Tibial artery (tissue), 4 donors: ENCODE data around the gene FLOT1.
"Not testable (repeated sequence)": the region's sequence is repeated elsewhere in the genome, so short reads cannot be mapped to it uniquely, and the experiment has no call there.

ENCODE experiments used
- DNase-seq, 2 donors: peaks; one replicate each; pipeline ENCODE4 v3.0.0-alpha.2; 2019
- H3K27ac ChIP-seq, 2 donors: fragments of 200-600 bp; sonication (generic) in 1 of 2; 1 replicate in 1 of 2; 2 replicates in 1 of 2; pipeline ENCODE4 v1.5.1; 2018 to 2019; ENCODE audit warnings: mild to moderate bottlenecking in 1 of 2
- H3K27me3 ChIP-seq, 2 donors: fragments of 200-600 bp; sonication (generic) in 1 of 2; one replicate each; pipeline versions ENCODE4 v1.5.1 to v1.6.0; 2016 to 2019
- H3K36me3 ChIP-seq, 3 donors: fragments of 200-600 bp; sonication (generic) in 2 of 3; one replicate each; pipeline ENCODE4 v1.5.1; 2016 to 2019; ENCODE audit warnings: mild to moderate bottlenecking in 2 of 3
- H3K4me1 ChIP-seq, 4 donors: fragments of 200-600 bp; sonication (generic) in 2 of 4; 1 replicate in 3 of 4; 2 replicates in 1 of 4; pipeline ENCODE4 v1.5.1; 2016 to 2019
- H3K4me3 ChIP-seq, 2 donors: fragments of 200-600 bp; sonication (generic) in 1 of 2; 1 replicate in 1 of 2; 2 replicates in 1 of 2; pipeline ENCODE4 v1.5.1; 2018 to 2019; ENCODE audit warnings: mild to moderate bottlenecking in 2 of 2
- H3K9me3 ChIP-seq, 3 donors: fragments of 200-600 bp; sonication (generic) in 1 of 3; one replicate each; pipeline ENCODE4 v1.5.1; 2016 to 2019
- intact Hi-C: fragments of 100-400 bp; cut with DNase I; formaldehyde crosslinking; loops from one replicate; pipeline ENCODE4 v1.15.0; 2023; ENCODE audit warnings: low total_unique reads
- TF ChIP-seq, protein P1 (sequence below), 2 experiments: fragments of 200-600 bp in 1 of 2; fragments of 450-650 bp in 1 of 2; IDR thresholded peaks; one replicate each; pipeline ENCODE4 v1.5.1; 2017 to 2019; ENCODE audit warnings: antibody characterized with exemption in 2 of 2, mild to moderate bottlenecking in 1 of 2, moderate library complexity in 1 of 2

The FLOT1 gene

GRCh38 chr6:30720738-30721197, 21.7 kb downstream of the FLOT1 start:
- peaks cover 22 to 30% (median 26%) of the 10 kb centered on the region in 3 donors for H3K36me3 ChIP-seq
- H3K27ac ChIP-seq, result peak overlapping the region; percentile 78 to 88
- peaks cover 0 to 63% (median 32%) of the 10 kb centered on the region in 4 donors for H3K4me1 ChIP-seq
- TF ChIP-seq, protein P1, sequence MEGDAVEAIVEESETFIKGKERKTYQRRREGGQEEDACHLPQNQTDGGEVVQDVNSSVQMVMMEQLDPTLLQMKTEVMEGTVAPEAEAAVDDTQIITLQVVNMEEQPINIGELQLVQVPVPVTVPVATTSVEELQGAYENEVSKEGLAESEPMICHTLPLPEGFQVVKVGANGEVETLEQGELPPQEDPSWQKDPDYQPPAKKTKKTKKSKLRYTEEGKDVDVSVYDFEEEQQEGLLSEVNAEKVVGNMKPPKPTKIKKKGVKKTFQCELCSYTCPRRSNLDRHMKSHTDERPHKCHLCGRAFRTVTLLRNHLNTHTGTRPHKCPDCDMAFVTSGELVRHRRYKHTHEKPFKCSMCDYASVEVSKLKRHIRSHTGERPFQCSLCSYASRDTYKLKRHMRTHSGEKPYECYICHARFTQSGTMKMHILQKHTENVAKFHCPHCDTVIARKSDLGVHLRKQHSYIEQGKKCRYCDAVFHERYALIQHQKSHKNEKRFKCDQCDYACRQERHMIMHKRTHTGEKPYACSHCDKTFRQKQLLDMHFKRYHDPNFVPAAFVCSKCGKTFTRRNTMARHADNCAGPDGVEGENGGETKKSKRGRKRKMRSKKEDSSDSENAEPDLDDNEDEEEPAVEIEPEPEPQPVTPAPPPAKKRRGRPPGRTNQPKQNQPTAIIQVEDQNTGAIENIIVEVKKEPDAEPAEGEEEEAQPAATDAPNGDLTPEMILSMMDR (IDR thresholded peaks at IDR 0.05), result no peak
- H3K4me3 ChIP-seq, result peak overlapping the region; percentile 74 to 88
- no peaks in the 10 kb centered on the region for H3K27me3 ChIP-seq
- intact Hi-C loops, result loop anchor here (5.0 kb wide), 1 partner anchor 103 kb away; the partner anchor contains the start of genes MRPS18B and PPP1R10
- H3K9me3 ChIP-seq, result no peaks in the 10 kb centered on the region
- peak; percentile 77 to 89 for DNase-seq

- H3K4me3 ChIP-seq, result peak within 1 kb of the TSS; percentile 74 to 88
- peaks cover 22 to 27% (median 23%) of the 10 kb centered on the region in 3 donors for H3K36me3 ChIP-seq
- peaks cover 0 to 56% (median 31%) of the 10 kb centered on the region in 4 donors for H3K4me1 ChIP-seq
- DNase-seq, result peak; percentile 97 to 99
- H3K27me3 ChIP-seq, result no peaks in the 10 kb centered on the region
- TF ChIP-seq, protein P1 (IDR thresholded peaks at IDR 0.05), result peak in 1 of 2 experiments; percentile 31
- no peaks in the 10 kb centered on the region for H3K9me3 ChIP-seq
- peak within 1 kb of the TSS; percentile 78 to 88 for H3K27ac ChIP-seq
- intact Hi-C loops, result loop anchor here (5.0 kb wide), 1 partner anchor 103 kb away; the partner anchor contains the start of genes MRPS18B and PPP1R10
These were observed 22.4 kb downstream of the FLOT1 start, which contains the start of gene TUBB for GRCh38 chr6:30719791-30720737. TUBB (plus strand) TSS chr6:30720352; CDS start chr6:30720507, 155 bp downstream.

GRCh38 chr6:30719356-30719755, 23.1 kb downstream of the FLOT1 start:
- Histone ChIP-seq H3K4me1 (peaks cover 0 to 49% (median 30%) of the 10 kb centered on the region in 4 donors), H3K27me3 (no peaks in the 10 kb centered on the region), H3K9me3 (no peaks in the 10 kb centered on the region), H3K36me3 (peaks cover 16 to 27% (median 16%) of the 10 kb centered on the region in 3 donors), H3K27ac (peak overlapping the region; percentile 74 to 88), H3K4me3 (peak overlapping the region; percentile 74 to 88)
- no peak for DNase-seq
- TF ChIP-seq, protein P1 (IDR thresholded peaks at IDR 0.05), result no peak
- intact Hi-C loops, result no loop called here

DNA sequence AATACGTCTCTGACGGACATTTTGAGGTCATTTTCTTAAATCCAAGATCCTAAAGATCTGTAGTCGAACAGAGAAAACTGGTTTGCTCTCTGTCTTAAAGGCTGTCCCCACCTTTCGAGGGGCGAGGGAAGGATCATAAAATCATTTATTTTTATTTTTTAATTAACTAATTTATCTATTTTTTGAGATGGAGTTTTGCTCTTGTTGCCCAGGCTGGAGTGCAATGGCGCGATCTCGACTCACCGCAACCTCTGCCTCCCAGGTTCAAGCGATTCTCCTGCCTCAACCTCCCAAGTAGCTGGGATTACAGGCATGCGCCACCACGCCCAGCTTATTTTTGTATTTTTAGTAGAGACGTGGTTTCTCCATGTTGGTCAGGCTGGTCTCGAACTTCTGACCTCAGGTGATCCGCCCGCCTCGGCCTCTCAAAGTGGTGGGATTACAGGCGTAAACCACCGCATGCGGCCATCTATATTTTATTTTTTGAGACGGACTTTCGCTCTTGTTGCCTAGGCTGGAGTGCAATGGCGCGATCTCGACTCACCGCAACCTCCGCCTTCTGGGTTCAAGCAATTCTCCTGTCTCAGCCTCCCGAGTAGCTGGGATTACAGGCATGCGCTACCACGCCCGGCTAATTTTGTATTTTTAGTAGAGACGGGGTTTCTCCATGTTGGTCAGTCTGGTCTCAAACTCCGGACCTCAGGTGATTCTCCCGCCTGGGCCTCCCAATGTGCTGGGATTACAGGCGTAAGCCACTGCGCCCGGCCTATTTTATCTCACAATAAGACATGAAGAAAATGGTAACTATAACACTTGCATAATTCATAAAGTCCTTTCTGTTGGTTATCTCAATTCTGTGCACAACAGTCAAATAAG, 24.4 kb downstream of the FLOT1 start:
- not testable (repeated sequence) for DNase-seq
- intact Hi-C loops, result loop anchor here (2.0 kb wide), 1 partner anchor 27 kb away; the partner anchor contains the start of gene NRM

More for the DNA sequence above, 24.4 kb downstream of the FLOT1 start:
- H3K9me3 ChIP-seq, H3K27me3 ChIP-seq: not testable (repeated sequence)
- TF ChIP-seq, protein P1 (IDR thresholded peaks at IDR 0.05), result peak in 1 of 2 experiments; percentile 2
- peaks cover 0 to 40% (median 24%) of the 10 kb centered on the region in 4 donors for H3K4me1 ChIP-seq
- H3K27ac ChIP-seq, result peak overlapping the region; percentile 89 to 95
- peak overlapping the region; percentile 61 to 67 for H3K4me3 ChIP-seq
- peaks cover 14 to 27% (median 16%) of the 10 kb centered on the region in 3 donors for H3K36me3 ChIP-seq
